HepG2 (cell line): ENCODE data around the gene MRPL48. TPM values are rescaled to one million over a fixed set of nuclear protein-coding genes. Genes with fewer than 3 reads are reported as not detected.
A peak's percentile ranks its signal among the peaks of the same experiment; 100 is the strongest.

ENCODE experiments used
- CAMTA2 ChIP-seq: sonication (generic); formaldehyde crosslinking; IDR thresholded peaks from 2 replicates; pipeline ENCODE4 v1.4.0; 2020; ENCODE audit warnings: mild to moderate bottlenecking, missing genetic modification reagents, borderline replicate concordance
- CC2D1A ChIP-seq: sonication (generic); formaldehyde crosslinking; IDR thresholded peaks from 2 replicates; pipeline ENCODE4 v1.8.1; 2023; ENCODE audit warnings: mild to moderate bottlenecking, missing genetic modification reagents
- ETV6 ChIP-seq: sonication (generic); formaldehyde crosslinking; conservative IDR thresholded peaks from 2 replicates; pipeline ENCODE4 v1.4.0; 2020; ENCODE audit warnings: missing genetic modification reagents
- MED1 ChIP-seq: sonication (generic); formaldehyde crosslinking; IDR thresholded peaks from 2 replicates; pipeline ENCODE4 v1.4.0; 2020; ENCODE audit warnings: missing genetic modification reagents
- MIER2 ChIP-seq: IDR thresholded peaks from 2 replicates; pipeline ENCODE4 v1.6.1; 2016; ENCODE audit warnings: missing biosample characterization, missing genetic modification reagents
- PCBP1 ChIP-seq: fragments of 200-400 bp; formaldehyde crosslinking; IDR thresholded peaks from 2 replicates; pipeline ENCODE4 v1.6.1; 2017; ENCODE audit warnings: mild to moderate bottlenecking, low read depth, low read length, borderline replicate concordance
- SIN3B ChIP-seq: fragments of 150-350 bp; IDR thresholded peaks from 2 replicates; pipeline ENCODE4 v1.6.1; 2014; ENCODE audit warnings: low read length
- TCF7 ChIP-seq: sonication (generic); IDR thresholded peaks from 2 replicates; pipeline ENCODE4 v1.6.1; 2016; ENCODE audit warnings: antibody characterized with exemption, low read depth
- WIZ ChIP-seq: sonication (generic); formaldehyde crosslinking; IDR thresholded peaks from 2 replicates; pipeline ENCODE4 v1.5.1; 2020; ENCODE audit warnings: mild to moderate bottlenecking, missing genetic modification reagents
- ZFX ChIP-seq: sonication (generic); formaldehyde crosslinking; IDR thresholded peaks from 2 replicates; pipeline ENCODE4 v1.4.0; 2020; ENCODE audit warnings: mild to moderate bottlenecking, low read depth, missing genetic modification reagents, moderate library complexity
- ZNF292 ChIP-seq: sonication (generic); formaldehyde crosslinking; IDR thresholded peaks from 2 replicates; pipeline ENCODE4 v1.8.1; 2022; ENCODE audit warnings: mild to moderate bottlenecking, low read depth, missing genetic modification reagents, borderline replicate concordance
- ZNF572 ChIP-seq: sonication (generic); formaldehyde crosslinking; IDR thresholded peaks from 2 replicates; pipeline ENCODE4 v1.5.1; 2020; ENCODE audit warnings: mild to moderate bottlenecking, missing genetic modification reagents
- ZNF713 ChIP-seq: sonication (generic); formaldehyde crosslinking; IDR thresholded peaks from 2 replicates; pipeline ENCODE4 v1.4.0; 2020; ENCODE audit warnings: mild to moderate bottlenecking, missing genetic modification reagents
- ZNF772 ChIP-seq: sonication (generic); formaldehyde crosslinking; IDR thresholded peaks from 2 replicates; pipeline ENCODE4 v1.5.0; 2020; ENCODE audit warnings: mild to moderate bottlenecking, missing genetic modification reagents
- ZNF773 ChIP-seq: sonication (generic); formaldehyde crosslinking; IDR thresholded peaks from 2 replicates; pipeline ENCODE4 v1.4.0; 2020; ENCODE audit warnings: missing genetic modification reagents, borderline replicate concordance
- ZNF780A ChIP-seq: sonication (generic); formaldehyde crosslinking; IDR thresholded peaks from 2 replicates; pipeline ENCODE4 v1.8.0; 2022; ENCODE audit warnings: mild to moderate bottlenecking, missing genetic modification reagents, moderate library complexity
- polyA plus RNA-seq, 8 experiments: library from polyadenylated mRNA; depleted of rRNA in 3 of 8; stranded (reverse) in 7 of 8; unstranded in 1 of 8; fragments of >200 nt; fragmentation: Illumina TruSeq in 4 of 8; extraction: Trizol in 4 of 8; gene quantifications; 2 replicates each; pipeline versions ENCODE4 v1.2.1 to v1.2.3, GENCODE V29; 2011 to 2016; ENCODE audit warnings: low read depth in 4 of 8, missing spikeins in 1 of 8, mixed read lengths in 1 of 8; ENCODE audit not compliant: insufficient read depth in 1 of 8
- total RNA-seq, 5 experiments: library from RNA; depleted of rRNA; stranded (reverse); fragments of >200 nt; fragmentation: Illumina TruSeq; extraction: Trizol; gene quantifications; 2 replicates each; pipeline ENCODE4 v1.2.3, GENCODE V29; 2016; ENCODE audit warnings: low read depth in 1 of 5
- TF ChIP-seq, protein P1 (sequence below): fragments of 450-650 bp; IDR thresholded peaks from 2 replicates; pipeline ENCODE4 v1.6.1; 2016
- TF ChIP-seq, protein P2 (sequence below): sonication (generic); formaldehyde crosslinking; IDR thresholded peaks from 2 replicates; pipeline ENCODE4 v1.8.0; 2022; ENCODE audit warnings: mild to moderate bottlenecking, missing genetic modification reagents; ENCODE audit not compliant: insufficient replicate concordance
- TF ChIP-seq, protein P3 (sequence below): sonication (generic); formaldehyde crosslinking; IDR thresholded peaks from 2 replicates; pipeline ENCODE4 v1.4.0; 2020; ENCODE audit warnings: mild to moderate bottlenecking, missing genetic modification reagents
- TF ChIP-seq, protein P4 (sequence below): sonication (generic); formaldehyde crosslinking; IDR thresholded peaks from 2 replicates; pipeline ENCODE4 v1.4.0; 2020; ENCODE audit warnings: mild to moderate bottlenecking, missing genetic modification reagents, borderline replicate concordance

Gene MRPL48
- total and polyA plus RNA-seq, 2 of the 13 experiments (the other 11 are each of a cell fraction or from before 2014, with no cell fraction given): 61.2 to 67.9 TPM

DNA sequence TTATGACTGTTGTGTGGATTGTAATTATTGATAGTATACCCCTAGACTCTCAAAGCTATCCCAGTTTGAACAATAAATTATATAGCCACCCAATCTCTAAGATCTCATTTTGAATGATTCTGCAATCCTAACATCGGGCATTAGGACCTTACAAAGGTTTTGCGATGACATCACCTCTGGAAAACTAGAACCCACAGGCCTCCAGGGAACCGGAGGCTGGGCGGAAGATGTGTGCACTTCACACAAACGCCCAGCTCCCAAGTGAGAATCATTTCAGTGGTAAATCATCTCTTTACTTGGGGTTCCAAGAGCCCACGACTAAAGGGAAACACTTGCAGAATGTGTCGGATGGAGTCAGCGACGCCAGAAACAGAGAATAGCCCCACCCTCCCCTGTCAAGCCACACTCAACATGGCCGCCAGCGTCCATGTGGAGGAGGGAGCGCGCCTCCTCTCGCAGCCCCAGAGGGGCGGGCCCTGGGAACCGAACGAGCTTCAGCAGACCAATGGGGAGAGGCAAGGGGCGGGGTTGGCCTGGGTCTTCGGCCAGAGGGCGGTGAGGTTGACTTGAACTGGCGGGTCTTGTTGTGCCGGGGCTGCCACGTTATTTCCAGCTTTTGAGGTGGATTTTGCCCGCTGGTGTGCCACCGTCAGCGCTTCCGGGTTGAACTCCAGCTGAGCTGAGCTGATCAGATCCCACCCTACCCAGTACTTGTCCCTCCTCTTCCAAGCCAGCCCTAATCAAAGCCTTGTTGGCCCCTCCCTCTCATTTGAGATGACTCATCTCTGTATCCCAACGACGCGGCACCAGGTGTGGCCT is 8.4 kb upstream of the MRPL48 start (continued):
- TF ChIP-seq, protein P1, sequence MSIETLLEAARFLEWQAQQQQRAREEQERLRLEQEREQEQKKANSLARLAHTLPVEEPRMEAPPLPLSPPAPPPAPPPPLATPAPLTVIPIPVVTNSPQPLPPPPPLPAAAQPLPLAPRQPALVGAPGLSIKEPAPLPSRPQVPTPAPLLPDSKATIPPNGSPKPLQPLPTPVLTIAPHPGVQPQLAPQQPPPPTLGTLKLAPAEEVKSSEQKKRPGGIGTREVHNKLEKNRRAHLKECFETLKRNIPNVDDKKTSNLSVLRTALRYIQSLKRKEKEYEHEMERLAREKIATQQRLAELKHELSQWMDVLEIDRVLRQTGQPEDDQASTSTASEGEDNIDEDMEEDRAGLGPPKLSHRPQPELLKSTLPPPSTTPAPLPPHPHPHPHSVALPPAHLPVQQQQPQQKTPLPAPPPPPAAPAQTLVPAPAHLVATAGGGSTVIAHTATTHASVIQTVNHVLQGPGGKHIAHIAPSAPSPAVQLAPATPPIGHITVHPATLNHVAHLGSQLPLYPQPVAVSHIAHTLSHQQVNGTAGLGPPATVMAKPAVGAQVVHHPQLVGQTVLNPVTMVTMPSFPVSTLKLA: peak; percentile 76
- no peak for TF ChIP-seq ZNF572
- TF ChIP-seq ZNF292 (CRISPR knock-in tag): no peak
- no peak for TF ChIP-seq ZNF780A (CRISPR knock-in tag)
- TF ChIP-seq PCBP1: peak; percentile 78; the same call in 1 of the 2 replicates
- TF ChIP-seq MIER2: no peak; the same call in 1 of the 2 replicates
- TF ChIP-seq, protein P2, sequence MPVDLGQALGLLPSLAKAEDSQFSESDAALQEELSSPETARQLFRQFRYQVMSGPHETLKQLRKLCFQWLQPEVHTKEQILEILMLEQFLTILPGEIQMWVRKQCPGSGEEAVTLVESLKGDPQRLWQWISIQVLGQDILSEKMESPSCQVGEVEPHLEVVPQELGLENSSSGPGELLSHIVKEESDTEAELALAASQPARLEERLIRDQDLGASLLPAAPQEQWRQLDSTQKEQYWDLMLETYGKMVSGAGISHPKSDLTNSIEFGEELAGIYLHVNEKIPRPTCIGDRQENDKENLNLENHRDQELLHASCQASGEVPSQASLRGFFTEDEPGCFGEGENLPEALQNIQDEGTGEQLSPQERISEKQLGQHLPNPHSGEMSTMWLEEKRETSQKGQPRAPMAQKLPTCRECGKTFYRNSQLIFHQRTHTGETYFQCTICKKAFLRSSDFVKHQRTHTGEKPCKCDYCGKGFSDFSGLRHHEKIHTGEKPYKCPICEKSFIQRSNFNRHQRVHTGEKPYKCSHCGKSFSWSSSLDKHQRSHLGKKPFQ (CRISPR knock-in tag): no peak
- TF ChIP-seq, protein P3, sequence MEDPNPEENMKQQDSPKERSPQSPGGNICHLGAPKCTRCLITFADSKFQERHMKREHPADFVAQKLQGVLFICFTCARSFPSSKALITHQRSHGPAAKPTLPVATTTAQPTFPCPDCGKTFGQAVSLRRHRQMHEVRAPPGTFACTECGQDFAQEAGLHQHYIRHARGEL (CRISPR knock-in tag): no peak
- TF ChIP-seq, protein P4, sequence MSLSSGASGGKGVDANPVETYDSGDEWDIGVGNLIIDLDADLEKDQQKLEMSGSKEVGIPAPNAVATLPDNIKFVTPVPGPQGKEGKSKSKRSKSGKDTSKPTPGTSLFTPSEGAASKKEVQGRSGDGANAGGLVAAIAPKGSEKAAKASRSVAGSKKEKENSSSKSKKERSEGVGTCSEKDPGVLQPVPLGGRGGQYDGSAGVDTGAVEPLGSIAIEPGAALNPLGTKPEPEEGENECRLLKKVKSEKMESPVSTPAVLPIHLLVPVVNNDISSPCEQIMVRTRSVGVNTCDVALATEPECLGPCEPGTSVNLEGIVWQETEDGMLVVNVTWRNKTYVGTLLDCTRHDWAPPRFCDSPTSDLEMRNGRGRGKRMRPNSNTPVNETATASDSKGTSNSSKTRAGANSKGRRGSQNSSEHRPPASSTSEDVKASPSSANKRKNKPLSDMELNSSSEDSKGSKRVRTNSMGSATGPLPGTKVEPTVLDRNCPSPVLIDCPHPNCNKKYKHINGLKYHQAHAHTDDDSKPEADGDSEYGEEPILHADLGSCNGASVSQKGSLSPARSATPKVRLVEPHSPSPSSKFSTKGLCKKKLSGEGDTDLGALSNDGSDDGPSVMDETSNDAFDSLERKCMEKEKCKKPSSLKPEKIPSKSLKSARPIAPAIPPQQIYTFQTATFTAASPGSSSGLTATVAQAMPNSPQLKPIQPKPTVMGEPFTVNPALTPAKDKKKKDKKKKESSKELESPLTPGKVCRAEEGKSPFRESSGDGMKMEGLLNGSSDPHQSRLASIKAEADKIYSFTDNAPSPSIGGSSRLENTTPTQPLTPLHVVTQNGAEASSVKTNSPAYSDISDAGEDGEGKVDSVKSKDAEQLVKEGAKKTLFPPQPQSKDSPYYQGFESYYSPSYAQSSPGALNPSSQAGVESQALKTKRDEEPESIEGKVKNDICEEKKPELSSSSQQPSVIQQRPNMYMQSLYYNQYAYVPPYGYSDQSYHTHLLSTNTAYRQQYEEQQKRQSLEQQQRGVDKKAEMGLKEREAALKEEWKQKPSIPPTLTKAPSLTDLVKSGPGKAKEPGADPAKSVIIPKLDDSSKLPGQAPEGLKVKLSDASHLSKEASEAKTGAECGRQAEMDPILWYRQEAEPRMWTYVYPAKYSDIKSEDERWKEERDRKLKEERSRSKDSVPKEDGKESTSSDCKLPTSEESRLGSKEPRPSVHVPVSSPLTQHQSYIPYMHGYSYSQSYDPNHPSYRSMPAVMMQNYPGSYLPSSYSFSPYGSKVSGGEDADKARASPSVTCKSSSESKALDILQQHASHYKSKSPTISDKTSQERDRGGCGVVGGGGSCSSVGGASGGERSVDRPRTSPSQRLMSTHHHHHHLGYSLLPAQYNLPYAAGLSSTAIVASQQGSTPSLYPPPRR (CRISPR knock-in tag): no peak
- TF ChIP-seq ZNF713 (CRISPR knock-in tag): no peak
- no peak for TF ChIP-seq TCF7
- TF ChIP-seq ETV6: peak; percentile 49; the same call in 1 of the 2 replicates
- no peak for TF ChIP-seq CC2D1A
- 0 out of 2 replicates have a peak, but pooled peaks have one; percentile 62 for TF ChIP-seq WIZ (CRISPR knock-in tag)
- no peak for TF ChIP-seq SIN3B
- TF ChIP-seq ZNF773 (CRISPR knock-in tag): no peak
- TF ChIP-seq CAMTA2 (CRISPR knock-in tag): no peak
- TF ChIP-seq MED1 (CRISPR knock-in tag): peak; percentile 87
- TF ChIP-seq ZNF772: 0 out of 2 replicates have a peak, but pooled peaks have one; percentile 34
- TF ChIP-seq ZFX (CRISPR knock-in tag): peak; percentile 76
